ENCODE data around the gene INIP.
A peak's percentile ranks its signal among the peaks of the same experiment; 100 is the strongest.

The INIP gene

GRCh38 chr9:112719241-112719691, 1.3 kb upstream of the INIP start:
- Histone ChIP-seq H3K36me3 (replicated peaks in 1 of 2; ENCODE audit: control insufficient read depth in 2 of 2, insufficient read depth in 2 of 2, low read length in 2 of 2) (peaks cover 2 to 10% of the 10 kb centered on the region in 2 donors), H3K9me3 (replicated peaks in 1 of 2; ENCODE audit: control insufficient read depth in 2 of 2, insufficient read depth in 1 of 2, low read depth in 1 of 2, low read length in 2 of 2) (no peaks in the 10 kb centered on the region), H3K27me3 (ENCODE audit: control insufficient read depth in 3 of 3, insufficient read depth in 3 of 3, low read depth in 1 of 3, low read length in 3 of 3) (no peaks in the 10 kb centered on the region), H2AK5ac (ENCODE audit: low read depth, low read length) (no peak overlapping the region), H2BK5ac (ENCODE audit: low read length) (no peak overlapping the region), H3K4ac (ENCODE audit: low read length) (no peak overlapping the region), H4K91ac (ENCODE audit: low read depth, low read length, poor library complexity) (no peak overlapping the region), H2BK12ac (ENCODE audit: low read length) (no peak overlapping the region), H3K4me1 (ENCODE audit: control insufficient read depth in 2 of 2, insufficient read depth in 1 of 2, low read depth in 1 of 2, low read length in 2 of 2) (no peaks in the 10 kb centered on the region), H3K79me1 (ENCODE audit: low read depth, low read length) (peaks cover 2% of the 10 kb centered on the region), H3K14ac (ENCODE audit: low read length) (no peak overlapping the region), H2AFZ (ENCODE audit: low read length) (no peak overlapping the region), H4K8ac (ENCODE audit: low read depth, low read length) (no peak overlapping the region), H3K4me3 (ENCODE audit: low read length in 2 of 2) (no peak overlapping the region), H2BK120ac (ENCODE audit: low read depth, low read length) (no peak overlapping the region), H3K27ac (replicated peaks; ENCODE audit: low read length) (no peak overlapping the region), H3K4me2 (ENCODE audit: insufficient read depth, low read length, poor library complexity, severe bottlenecking) (no peak overlapping the region), H3K18ac (ENCODE audit: low read length) (no peak overlapping the region), H3K23ac (ENCODE audit: low read depth, low read length, poor library complexity) (no peak overlapping the region), H3K9ac (ENCODE audit: low read depth, low read length, poor library complexity) (no peak overlapping the region), H2BK15ac (ENCODE audit: low read length) (no peak overlapping the region)
- WGBS, 2 donors (ENCODE audit: extremely low coverage in 2 of 2, insufficient read length in 2 of 2, insufficient replicate concordance in 1 of 2): no CpG with 5 or more reads among the region's 1 CpG
- no peak for DNase-seq (ENCODE audit: low spot score)

GRCh38 chr9:112712678-112713077, 5.2 kb downstream of the INIP start:
- Histone ChIP-seq H4K91ac (ENCODE audit: low read depth, low read length, poor library complexity) (no peak overlapping the region), H3K4ac (ENCODE audit: low read length) (no peak overlapping the region), H3K4me2 (ENCODE audit: insufficient read depth, low read length, poor library complexity, severe bottlenecking) (no peak overlapping the region), H2AFZ (ENCODE audit: low read length) (no peak overlapping the region), H2BK5ac (ENCODE audit: low read length) (no peak overlapping the region), H3K27me3 (ENCODE audit: control insufficient read depth in 3 of 3, insufficient read depth in 3 of 3, low read depth in 1 of 3, low read length in 3 of 3) (no peaks in the 10 kb centered on the region), H2AK5ac (ENCODE audit: low read depth, low read length) (no peak overlapping the region), H2BK12ac (ENCODE audit: low read length) (no peak overlapping the region), H3K79me1 (ENCODE audit: low read depth, low read length) (peaks cover 2% of the 10 kb centered on the region), H3K36me3 (replicated peaks in 1 of 2; ENCODE audit: control insufficient read depth in 2 of 2, insufficient read depth in 2 of 2, low read length in 2 of 2) (peaks cover 2 to 48% of the 10 kb centered on the region in 2 donors), H3K18ac (ENCODE audit: low read length) (no peak overlapping the region), H3K9ac (ENCODE audit: low read depth, low read length, poor library complexity) (no peak overlapping the region), H3K4me1 (ENCODE audit: control insufficient read depth in 2 of 2, insufficient read depth in 1 of 2, low read depth in 1 of 2, low read length in 2 of 2) (peaks cover 0 to 2% of the 10 kb centered on the region in 2 donors), H4K8ac (ENCODE audit: low read depth, low read length) (no peak overlapping the region), H3K23ac (ENCODE audit: low read depth, low read length, poor library complexity) (no peak overlapping the region), H2BK15ac (ENCODE audit: low read length) (no peak overlapping the region), H3K14ac (ENCODE audit: low read length) (no peak overlapping the region), H3K9me3 (replicated peaks in 1 of 2; ENCODE audit: control insufficient read depth in 2 of 2, insufficient read depth in 1 of 2, low read depth in 1 of 2, low read length in 2 of 2) (peaks cover 0 to 16% of the 10 kb centered on the region in 2 donors), H3K4me3 (ENCODE audit: low read length in 2 of 2) (no peak overlapping the region), H3K27ac (replicated peaks; ENCODE audit: low read length) (no peak overlapping the region), H2BK120ac (ENCODE audit: low read depth, low read length) (no peak overlapping the region)
- no CpG with 5 or more reads among the region's 3 CpGs for WGBS, 2 donors (ENCODE audit: extremely low coverage in 2 of 2, insufficient read length in 2 of 2, insufficient replicate concordance in 1 of 2)
- no peak for DNase-seq (ENCODE audit: low spot score)

- H2BK5ac ChIP-seq (ENCODE audit: low read length): no peak overlapping the region
- no peak overlapping the region for H3K4me2 ChIP-seq (ENCODE audit: insufficient read depth, low read length, poor library complexity, severe bottlenecking)
- no peak overlapping the region for H2BK12ac ChIP-seq (ENCODE audit: low read length)
- H2BK120ac ChIP-seq (ENCODE audit: low read depth, low read length): no peak overlapping the region
- H2AK5ac ChIP-seq (ENCODE audit: low read depth, low read length): no peak overlapping the region
- H3K23ac ChIP-seq (ENCODE audit: low read depth, low read length, poor library complexity): no peak overlapping the region
- H3K18ac ChIP-seq (ENCODE audit: low read length): no peak overlapping the region
- no CpG with 5 or more reads among the region's 7 CpGs for WGBS, 2 donors (ENCODE audit: extremely low coverage in 2 of 2, insufficient read length in 2 of 2, insufficient replicate concordance in 1 of 2)
- H3K4ac ChIP-seq (ENCODE audit: low read length): no peak overlapping the region
- H3K27me3 ChIP-seq (ENCODE audit: control insufficient read depth in 3 of 3, insufficient read depth in 3 of 3, low read depth in 1 of 3, low read length in 3 of 3): no peaks in the 10 kb centered on the region
- H3K79me1 ChIP-seq (ENCODE audit: low read depth, low read length): peaks cover 2% of the 10 kb centered on the region
- no peak overlapping the region for H3K14ac ChIP-seq (ENCODE audit: low read length)
- no peak overlapping the region for H3K27ac ChIP-seq (replicated peaks; ENCODE audit: low read length)
- H3K9me3 ChIP-seq (replicated peaks in 1 of 2; ENCODE audit: control insufficient read depth in 2 of 2, insufficient read depth in 1 of 2, low read depth in 1 of 2, low read length in 2 of 2): peaks cover 0 to 16% of the 10 kb centered on the region in 2 donors
- H3K36me3 ChIP-seq (replicated peaks in 1 of 2; ENCODE audit: control insufficient read depth in 2 of 2, insufficient read depth in 2 of 2, low read length in 2 of 2): peaks cover 2 to 48% of the 10 kb centered on the region in 2 donors
- no peak overlapping the region for H4K91ac ChIP-seq (ENCODE audit: low read depth, low read length, poor library complexity)
- peaks cover 0 to 2% of the 10 kb centered on the region in 2 donors for H3K4me1 ChIP-seq (ENCODE audit: control insufficient read depth in 2 of 2, insufficient read depth in 1 of 2, low read depth in 1 of 2, low read length in 2 of 2)
- H2AFZ ChIP-seq (ENCODE audit: low read length): no peak overlapping the region
- no peak overlapping the region for H3K4me3 ChIP-seq (ENCODE audit: low read length in 2 of 2)
- H3K9ac ChIP-seq (ENCODE audit: low read depth, low read length, poor library complexity): no peak overlapping the region
- no peak overlapping the region for H4K8ac ChIP-seq (ENCODE audit: low read depth, low read length)
- no peak for DNase-seq (ENCODE audit: low spot score)
- H2BK15ac ChIP-seq (ENCODE audit: low read length): no peak overlapping the region
Observed at GRCh38 chr9:112711050-112711689, 6.7 kb downstream of the INIP start.

- H3K36me3 ChIP-seq (replicated peaks in 1 of 2; ENCODE audit: control insufficient read depth in 2 of 2, insufficient read depth in 2 of 2, low read length in 2 of 2): peaks cover 0 to 46% of the 10 kb centered on the region in 2 donors
- no CpG with 5 or more reads among the region's 6 CpGs for WGBS, 2 donors (ENCODE audit: extremely low coverage in 2 of 2, insufficient read length in 2 of 2, insufficient replicate concordance in 1 of 2)
- no peak overlapping the region for H3K27ac ChIP-seq (replicated peaks; ENCODE audit: low read length)
- H4K91ac ChIP-seq (ENCODE audit: low read depth, low read length, poor library complexity): no peak overlapping the region
- H3K4me2 ChIP-seq (ENCODE audit: insufficient read depth, low read length, poor library complexity, severe bottlenecking): no peak overlapping the region
- no peaks in the 10 kb centered on the region for H3K27me3 ChIP-seq (ENCODE audit: control insufficient read depth in 3 of 3, insufficient read depth in 3 of 3, low read depth in 1 of 3, low read length in 3 of 3)
- no peak overlapping the region for H3K4ac ChIP-seq (ENCODE audit: low read length)
- H2AK5ac ChIP-seq (ENCODE audit: low read depth, low read length): no peak overlapping the region
- no peak overlapping the region for H3K18ac ChIP-seq (ENCODE audit: low read length)
- H3K9me3 ChIP-seq (replicated peaks in 1 of 2; ENCODE audit: control insufficient read depth in 2 of 2, insufficient read depth in 1 of 2, low read depth in 1 of 2, low read length in 2 of 2): no peaks in the 10 kb centered on the region
- peaks cover 0 to 1% of the 10 kb centered on the region in 2 donors for H3K4me1 ChIP-seq (ENCODE audit: control insufficient read depth in 2 of 2, insufficient read depth in 1 of 2, low read depth in 1 of 2, low read length in 2 of 2)
- no peak overlapping the region for H3K4me3 ChIP-seq (ENCODE audit: low read length in 2 of 2)
- no peak overlapping the region for H2BK120ac ChIP-seq (ENCODE audit: low read depth, low read length)
- H2BK15ac ChIP-seq (ENCODE audit: low read length): no peak overlapping the region
- H4K8ac ChIP-seq (ENCODE audit: low read depth, low read length): no peak overlapping the region
- H3K14ac ChIP-seq (ENCODE audit: low read length): no peak overlapping the region
- no peak overlapping the region for H2BK5ac ChIP-seq (ENCODE audit: low read length)
- no peak overlapping the region for H3K23ac ChIP-seq (ENCODE audit: low read depth, low read length, poor library complexity)
- no peak overlapping the region for H2BK12ac ChIP-seq (ENCODE audit: low read length)
- DNase-seq (ENCODE audit: low spot score): peak; percentile 18
- H3K79me1 ChIP-seq (ENCODE audit: low read depth, low read length): peaks cover 1% of the 10 kb centered on the region
- H2AFZ ChIP-seq (ENCODE audit: low read length): no peak overlapping the region
- H3K9ac ChIP-seq (ENCODE audit: low read depth, low read length, poor library complexity): no peak overlapping the region
Observed at GRCh38 chr9:112705768-112706427, 12.0 kb downstream of the INIP start.
